OCI-LY3 (cell line): ENCODE measurements around the gene LMO7.

Experiments used
- EZH2phosphoT487 ChIP-seq: fragments of 200-600 bp; shearing (Covaris generic); IDR thresholded peaks from 2 replicates; pipeline ENCODE4 v1.6.1; 2018; ENCODE audit warnings: antibody characterized with exemption, mixed run types, low read depth
- TF ChIP-seq, protein P1 (sequence below): fragments of 200-600, 300-600 bp; sonication (generic); IDR thresholded peaks from 2 replicates; pipeline ENCODE4 v1.5.1; 2014; ENCODE audit warnings: antibody characterized with exemption, low read length, low read depth

DNA sequence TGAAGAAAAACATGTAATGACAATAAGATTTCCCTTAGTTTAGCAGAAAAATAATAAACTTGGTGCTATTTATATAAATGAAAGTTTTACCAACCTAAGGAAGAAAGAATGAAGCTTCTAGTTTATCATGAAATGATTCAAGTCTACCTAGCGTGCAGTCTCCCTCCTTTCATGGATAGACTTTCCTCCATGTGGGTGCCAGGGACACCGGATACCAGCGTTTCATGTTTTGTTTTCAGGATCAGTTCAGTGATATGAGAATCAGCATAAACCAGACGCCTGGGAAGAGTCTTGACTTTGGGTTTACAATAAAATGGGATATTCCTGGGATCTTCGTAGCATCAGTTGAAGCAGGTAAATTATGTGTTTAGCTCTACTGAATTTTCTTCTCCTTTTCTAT is 196.7 kb downstream of the LMO7 start:
- TF ChIP-seq, protein P1, sequence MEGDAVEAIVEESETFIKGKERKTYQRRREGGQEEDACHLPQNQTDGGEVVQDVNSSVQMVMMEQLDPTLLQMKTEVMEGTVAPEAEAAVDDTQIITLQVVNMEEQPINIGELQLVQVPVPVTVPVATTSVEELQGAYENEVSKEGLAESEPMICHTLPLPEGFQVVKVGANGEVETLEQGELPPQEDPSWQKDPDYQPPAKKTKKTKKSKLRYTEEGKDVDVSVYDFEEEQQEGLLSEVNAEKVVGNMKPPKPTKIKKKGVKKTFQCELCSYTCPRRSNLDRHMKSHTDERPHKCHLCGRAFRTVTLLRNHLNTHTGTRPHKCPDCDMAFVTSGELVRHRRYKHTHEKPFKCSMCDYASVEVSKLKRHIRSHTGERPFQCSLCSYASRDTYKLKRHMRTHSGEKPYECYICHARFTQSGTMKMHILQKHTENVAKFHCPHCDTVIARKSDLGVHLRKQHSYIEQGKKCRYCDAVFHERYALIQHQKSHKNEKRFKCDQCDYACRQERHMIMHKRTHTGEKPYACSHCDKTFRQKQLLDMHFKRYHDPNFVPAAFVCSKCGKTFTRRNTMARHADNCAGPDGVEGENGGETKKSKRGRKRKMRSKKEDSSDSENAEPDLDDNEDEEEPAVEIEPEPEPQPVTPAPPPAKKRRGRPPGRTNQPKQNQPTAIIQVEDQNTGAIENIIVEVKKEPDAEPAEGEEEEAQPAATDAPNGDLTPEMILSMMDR = no peak
- TF ChIP-seq EZH2phosphoT487 = no peak
